T-helper 2 cell (primary cell): ENCODE data around the gene DDX28.
"Not testable (repeated sequence)": the region's sequence is repeated elsewhere in the genome, so short reads cannot be mapped to it uniquely, and the experiment has no call there.

Experiments
- DNase-seq, 5 experiments: peaks; one replicate each; pipeline versions ENCODE4 v3.0.0 to v3.0.0-alpha.2; 2012 to 2022

The DDX28 gene

DNA sequence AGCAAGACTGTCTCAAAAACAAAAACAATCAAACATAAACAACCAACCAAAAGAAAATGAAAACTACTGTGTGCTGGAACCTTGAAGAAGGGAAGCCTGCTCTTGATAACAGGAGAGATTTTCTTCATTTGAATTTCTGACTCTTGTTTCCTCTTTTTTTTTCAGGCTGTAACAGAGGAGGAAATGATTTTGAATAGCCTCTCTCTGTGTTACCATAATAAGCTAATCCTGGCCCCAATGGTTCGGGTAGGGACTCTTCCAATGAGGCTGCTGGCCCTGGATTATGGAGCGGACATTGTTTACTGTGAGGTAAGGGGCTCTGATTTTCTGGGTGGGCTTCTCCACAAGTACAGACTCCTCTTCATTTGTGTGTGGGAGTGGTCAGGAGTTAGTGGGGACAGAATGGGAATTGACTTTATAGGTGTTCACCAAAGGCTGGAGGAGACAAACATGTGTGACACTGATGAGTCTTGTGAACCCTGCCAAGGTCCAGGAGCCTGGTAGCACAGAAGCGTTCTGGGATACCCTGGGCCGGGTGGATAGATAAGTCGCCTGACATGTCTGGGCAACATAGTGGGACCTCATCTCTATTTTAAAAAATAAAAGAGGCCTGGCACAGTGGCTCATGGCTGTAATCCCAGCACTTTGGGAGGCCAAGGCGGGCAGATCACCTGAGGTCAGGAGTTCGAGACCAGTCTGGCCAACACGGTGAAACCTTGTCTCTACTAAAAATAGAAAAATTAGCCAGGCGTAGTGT, 15.0 kb upstream of the DDX28 start:
- DNase-seq, result no peak

GRCh38 chr16:68035227-68035626, 12.2 kb upstream of the DDX28 start:
- DNase-seq, result no peak

- no peak for DNase-seq
These were observed 10.1 kb upstream of the DDX28 start for GRCh38 chr16:68033101-68033500.

DNA sequence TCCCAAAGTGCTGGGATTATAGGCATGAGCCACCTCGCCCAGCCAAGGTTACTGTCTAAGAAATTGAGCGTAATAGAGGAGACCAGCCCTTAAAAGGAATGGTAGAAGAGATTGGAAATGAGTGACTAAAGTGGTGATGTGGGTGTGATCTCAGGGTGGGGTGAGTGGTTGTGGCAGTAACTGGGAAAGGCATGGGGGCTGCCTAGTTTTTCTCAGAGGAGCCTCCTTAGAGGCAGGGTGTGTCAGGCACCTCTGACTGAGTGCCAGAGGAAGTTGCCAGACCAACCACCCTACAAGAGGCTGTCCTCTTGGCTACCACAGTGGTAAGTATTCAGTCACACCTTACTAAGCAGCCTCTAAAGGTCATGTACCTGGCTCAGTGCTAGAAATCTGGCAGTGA, 8.9 kb upstream of the DDX28 start:
- DNase-seq, result no peak

GRCh38 chr16:68030108-68030507, 7.1 kb upstream of the DDX28 start:
- DNase-seq, result not testable (repeated sequence)

- no peak for DNase-seq
These were observed 6.0 kb upstream of the DDX28 start for GRCh38 chr16:68028996-68029395.

DNA sequence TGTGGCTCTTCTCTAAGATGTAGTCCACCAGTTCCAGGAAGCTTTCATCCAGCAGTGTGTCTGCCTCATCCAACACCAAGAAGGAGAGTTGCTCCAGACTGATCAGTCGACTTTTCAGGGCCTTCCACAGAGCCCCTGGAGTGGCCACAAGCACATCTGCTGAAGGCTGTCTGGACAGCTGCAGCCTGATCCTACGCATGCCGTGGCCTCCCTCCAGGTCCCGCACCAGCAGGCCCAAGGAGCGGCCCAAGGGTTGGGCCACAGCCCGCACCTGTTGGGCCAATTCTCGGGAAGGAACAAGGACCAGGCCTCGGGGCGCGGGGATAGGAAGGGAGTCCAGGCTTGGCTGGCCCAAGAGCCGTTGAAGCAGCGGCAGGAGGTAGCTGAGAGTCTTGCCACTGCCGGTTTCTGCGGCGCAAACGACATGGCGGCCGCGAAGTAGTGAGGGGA, 729 bp downstream of the DDX28 start:
- DNase-seq, result no peak

- no peak for DNase-seq
These were observed 1.5 kb downstream of the DDX28 start for GRCh38 chr16:68021490-68021889.

DNA sequence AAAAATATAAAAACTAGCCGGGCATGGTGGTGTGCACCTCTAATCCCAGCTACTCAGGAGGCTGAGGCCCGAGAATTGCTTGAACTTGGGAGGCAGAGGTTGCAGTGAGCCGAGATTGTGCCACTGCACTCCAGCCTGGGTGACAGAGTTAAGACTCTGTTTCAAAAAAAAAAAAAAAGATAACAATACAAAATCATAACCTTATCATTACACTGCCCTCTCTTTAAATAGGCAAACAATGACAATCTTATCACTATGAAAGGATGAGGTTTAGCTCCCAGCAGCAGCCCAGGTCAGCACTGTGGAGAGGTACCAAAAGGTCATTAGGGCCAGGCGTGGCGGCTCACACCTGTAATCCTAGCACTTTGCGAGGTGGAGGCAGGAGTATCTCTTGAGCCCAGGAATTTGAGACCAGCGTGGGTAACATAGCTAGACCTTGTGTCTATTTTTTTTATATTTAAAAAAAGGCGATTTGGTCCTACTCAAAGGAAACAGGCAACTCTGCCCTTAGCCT, 3.8 kb downstream of the DDX28 start:
- DNase-seq, result no peak

GRCh38 chr16:68015681-68016080, 7.4 kb downstream of the DDX28 start, which contains the start of gene DPEP2NB:
DPEP2NB (minus strand) TSS chr16:68015911; CDS start chr16:68015770, 141 bp downstream.
- DNase-seq, result no peak

GRCh38 chr16:68013440-68013839, 9.6 kb downstream of the DDX28 start:
- peak in 1 of 5 experiments; percentile 13 for DNase-seq

- not testable (repeated sequence) for DNase-seq
These were observed 13.2 kb downstream of the DDX28 start for GRCh38 chr16:68009872-68010271.

- DNase-seq, result no peak
These were observed 13.8 kb downstream of the DDX28 start for GRCh38 chr16:68009157-68009735.

GRCh38 chr16:68005786-68006286, 17.2 kb downstream of the DDX28 start:
- DNase-seq, result peak in 2 of 5 experiments; percentile 41 to 88

- DNase-seq, result no peak
These were observed 17.8 kb downstream of the DDX28 start for GRCh38 chr16:68005211-68005610.

DNA sequence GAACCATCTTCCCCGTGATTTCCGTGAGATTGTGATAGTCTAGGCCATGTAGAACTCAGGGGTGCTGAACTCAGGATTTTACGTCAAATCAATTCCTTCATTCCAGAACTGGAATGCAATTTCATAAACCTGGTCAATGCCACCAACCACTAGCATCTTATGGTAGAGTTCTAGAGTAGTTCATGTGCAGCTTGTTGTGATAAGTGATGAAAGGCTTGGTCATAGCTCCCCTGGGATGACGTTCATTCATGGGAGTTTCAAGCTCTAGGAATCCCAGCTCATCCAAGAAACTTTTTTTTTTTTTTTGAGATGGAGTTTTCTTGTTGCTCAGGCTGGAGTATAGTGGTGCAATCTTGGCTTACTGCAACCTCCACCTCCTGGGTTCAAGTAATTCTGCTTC, 20.0 kb downstream of the DDX28 start:
- DNase-seq, result no peak

DNA sequence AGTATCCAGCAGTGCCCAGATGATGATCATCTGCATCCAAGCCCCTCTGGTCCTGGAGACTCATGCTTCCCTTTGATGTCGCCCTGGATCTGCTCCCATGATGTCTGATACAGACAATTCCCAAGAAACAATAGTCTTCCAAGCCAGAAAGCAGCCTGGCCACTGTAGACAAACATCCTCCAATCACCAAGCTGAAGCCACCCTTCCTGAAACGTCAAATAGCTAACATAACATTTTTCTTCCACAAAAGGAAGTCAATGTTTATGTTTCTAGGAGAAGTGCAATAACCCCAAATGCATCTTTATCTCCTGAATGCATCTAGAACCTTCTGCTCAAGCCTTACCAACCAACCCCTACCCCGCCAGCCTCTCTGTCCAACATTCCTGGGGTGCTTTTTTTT, 22.6 kb downstream of the DDX28 start:
- DNase-seq, result peak in 1 of 5 experiments; percentile 34

GRCh38 chr16:67999985-68000384, 23.0 kb downstream of the DDX28 start:
- peak in 1 of 5 experiments; percentile 26 for DNase-seq

DNA sequence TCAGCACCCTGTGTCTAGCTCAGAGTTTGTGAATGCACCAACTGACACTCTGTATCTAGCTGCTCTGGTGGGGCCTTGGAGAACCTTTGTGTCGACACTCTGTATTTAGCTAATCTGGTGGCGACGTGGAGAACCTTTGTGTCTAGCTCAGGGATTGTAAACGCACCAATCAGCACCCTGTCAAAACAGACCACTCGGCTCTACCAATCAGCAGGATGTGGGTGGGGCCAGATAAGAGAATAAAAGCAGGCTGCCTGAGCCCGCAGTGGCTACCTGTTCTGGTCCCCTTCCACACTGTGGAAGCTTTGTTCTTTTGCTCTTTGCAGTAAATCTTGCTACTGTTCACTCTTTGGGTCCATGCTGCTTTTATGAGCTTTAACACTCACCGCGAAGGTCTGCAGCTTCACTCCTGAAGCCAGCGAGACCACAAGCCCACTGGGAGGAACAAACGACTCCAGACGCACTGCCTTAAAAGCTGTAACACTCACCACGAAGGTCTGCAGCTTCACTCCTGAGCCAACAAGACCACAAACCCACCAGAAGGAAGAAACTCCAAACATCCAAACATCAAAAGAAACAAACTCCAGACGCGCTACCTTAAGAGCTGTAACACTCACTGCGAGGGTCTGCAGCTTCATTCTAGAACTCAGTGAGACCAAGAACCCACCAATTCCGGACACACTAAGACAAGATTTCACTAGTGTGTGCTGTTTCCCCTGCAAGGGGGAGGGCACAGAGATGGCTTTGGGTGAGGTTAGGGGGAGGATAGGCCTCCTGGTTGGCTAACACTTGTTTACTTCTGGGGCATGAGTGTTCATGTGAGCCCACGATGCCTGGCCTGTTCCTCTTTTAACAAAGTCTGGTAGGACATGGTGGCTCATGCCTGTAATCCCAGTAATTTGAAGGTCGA, 24.0 kb downstream of the DDX28 start, which contains the start of gene DPEP2:
Gene DPEP2, minus strand, starts transcription at position 706 of the 910 bp plus-strand sequence. CDS start 6,272 bp downstream, outside the sequence.
- peak in 2 of 5 experiments; percentile 39 to 82 for DNase-seq

DNA sequence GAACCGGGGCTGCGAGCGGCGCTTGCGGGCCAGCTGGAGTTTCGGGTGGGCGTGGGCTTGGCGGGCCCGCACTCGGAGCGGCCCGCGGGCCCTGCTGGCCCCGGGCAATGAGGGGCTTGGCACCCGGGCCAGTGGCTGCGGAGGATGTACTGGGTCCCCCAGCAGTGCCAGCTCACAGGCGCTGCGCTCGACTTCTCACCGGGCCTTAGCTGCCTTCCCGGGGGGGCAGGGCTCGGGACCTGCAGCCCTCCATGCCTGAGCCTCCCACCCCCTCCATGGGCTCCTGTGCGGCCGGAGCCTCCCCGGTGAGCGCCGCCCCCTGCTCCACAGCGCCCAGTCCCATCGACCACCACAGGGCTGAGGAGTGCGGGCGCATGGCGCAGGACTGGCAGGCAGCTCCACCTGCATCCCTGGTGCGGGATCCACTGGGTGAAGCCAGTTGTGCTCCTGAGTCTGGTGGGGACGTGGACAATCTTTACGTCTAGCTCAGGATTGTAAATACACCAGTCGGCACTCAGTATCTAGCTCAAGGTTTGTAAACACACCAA, 24.7 kb downstream of the DDX28 start:
- not testable (repeated sequence) for DNase-seq

GRCh38 chr16:67996666-67997065, 26.4 kb downstream of the DDX28 start:
- no peak for DNase-seq

GRCh38 chr16:67995423-67995822, 27.6 kb downstream of the DDX28 start:
- no peak for DNase-seq
